ENCODE measurements around the gene KCNQ1. TPM values are rescaled to one million over a fixed set of nuclear protein-coding genes. Genes with fewer than 3 reads are reported as not detected.
A peak's percentile ranks its signal among the peaks of the same experiment; 100 is the strongest.

The KCNQ1 gene
- total RNA-seq, 1 donor from 2014 or later: 4.8 TPM

DNA sequence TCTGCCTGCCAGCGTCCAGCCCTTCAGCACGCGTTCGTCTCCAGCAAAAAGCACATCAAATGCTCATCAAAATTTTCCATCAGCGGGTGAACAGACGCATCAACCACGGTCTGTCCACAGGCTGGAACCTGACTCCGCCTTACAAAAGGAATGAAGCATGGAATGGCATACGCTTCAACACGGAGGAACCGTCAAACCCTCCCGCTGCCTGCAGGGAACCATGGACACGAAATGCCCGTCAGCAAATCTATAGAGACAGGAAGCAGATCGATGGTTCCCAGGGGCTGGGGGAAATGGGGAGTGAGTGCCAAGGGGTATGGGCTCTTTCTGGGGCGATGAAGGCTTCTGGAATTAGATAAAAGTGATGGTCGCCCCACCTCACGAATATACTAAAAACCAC is 28.0 kb upstream of the KCNQ1 start:
- no peak for DNase-seq (ENCODE audit: extremely low spot score, unreplicated experiment)
- H3K27me3 Mint-ChIP-seq: no peaks in the 10 kb centered on the region
- H3K4me3 Mint-ChIP-seq: no peak overlapping the region
- H3K9me3 Mint-ChIP-seq: no peaks in the 10 kb centered on the region
- H3K4me1 Mint-ChIP-seq (ENCODE audit: unreplicated experiment): no peaks in the 10 kb centered on the region
- H3K36me3 Mint-ChIP-seq: no peaks in the 10 kb centered on the region
- H3K27ac Mint-ChIP-seq: no peak overlapping the region
- TF ChIP-seq, protein P1, sequence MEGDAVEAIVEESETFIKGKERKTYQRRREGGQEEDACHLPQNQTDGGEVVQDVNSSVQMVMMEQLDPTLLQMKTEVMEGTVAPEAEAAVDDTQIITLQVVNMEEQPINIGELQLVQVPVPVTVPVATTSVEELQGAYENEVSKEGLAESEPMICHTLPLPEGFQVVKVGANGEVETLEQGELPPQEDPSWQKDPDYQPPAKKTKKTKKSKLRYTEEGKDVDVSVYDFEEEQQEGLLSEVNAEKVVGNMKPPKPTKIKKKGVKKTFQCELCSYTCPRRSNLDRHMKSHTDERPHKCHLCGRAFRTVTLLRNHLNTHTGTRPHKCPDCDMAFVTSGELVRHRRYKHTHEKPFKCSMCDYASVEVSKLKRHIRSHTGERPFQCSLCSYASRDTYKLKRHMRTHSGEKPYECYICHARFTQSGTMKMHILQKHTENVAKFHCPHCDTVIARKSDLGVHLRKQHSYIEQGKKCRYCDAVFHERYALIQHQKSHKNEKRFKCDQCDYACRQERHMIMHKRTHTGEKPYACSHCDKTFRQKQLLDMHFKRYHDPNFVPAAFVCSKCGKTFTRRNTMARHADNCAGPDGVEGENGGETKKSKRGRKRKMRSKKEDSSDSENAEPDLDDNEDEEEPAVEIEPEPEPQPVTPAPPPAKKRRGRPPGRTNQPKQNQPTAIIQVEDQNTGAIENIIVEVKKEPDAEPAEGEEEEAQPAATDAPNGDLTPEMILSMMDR (conservative IDR thresholded peaks at IDR 0.05): no peak

DNA sequence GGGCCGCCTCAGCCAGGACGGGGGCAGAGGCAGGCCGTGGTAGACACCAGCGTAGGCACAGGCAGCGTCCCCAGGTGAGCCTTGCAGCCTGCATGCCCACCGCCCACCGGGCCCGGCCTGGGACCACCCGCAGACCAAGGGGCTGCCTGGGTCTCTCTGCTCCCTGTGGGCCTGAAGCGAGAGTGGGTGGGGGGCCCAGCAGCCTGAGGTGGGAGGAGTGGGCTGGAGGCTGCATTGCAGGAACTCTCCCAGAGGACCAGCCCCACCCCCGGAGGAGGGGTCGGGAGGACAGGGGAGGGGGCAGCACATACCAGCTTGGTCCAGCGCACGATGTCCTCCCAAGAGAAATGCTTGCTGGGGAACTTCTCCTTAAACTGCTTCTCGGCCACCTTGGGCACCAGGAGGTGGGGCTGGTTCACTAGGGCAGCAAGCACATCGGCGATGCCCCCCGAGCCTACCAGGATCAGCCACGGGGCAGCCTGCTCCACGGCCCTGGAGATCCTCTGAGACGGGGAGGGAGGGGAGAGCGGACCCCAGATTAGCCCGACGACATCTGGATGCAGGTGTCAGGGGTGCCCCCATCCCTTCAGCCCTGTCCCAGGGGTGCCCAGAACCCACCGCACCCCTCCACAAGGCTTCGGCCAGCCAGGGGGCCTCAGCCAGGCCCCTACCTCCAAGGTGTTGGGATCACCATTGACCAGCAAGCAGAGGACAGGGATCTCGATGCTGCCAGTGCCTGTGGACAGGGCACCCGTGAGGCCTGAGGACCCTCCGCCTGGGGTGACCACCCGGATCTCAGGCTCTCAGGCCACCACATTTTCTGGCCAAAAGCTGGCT is 26.7 kb upstream of the KCNQ1 start:
- no peak overlapping the region for H3K27ac Mint-ChIP-seq
- no peaks in the 10 kb centered on the region for H3K9me3 Mint-ChIP-seq
- H3K27me3 Mint-ChIP-seq: no peaks in the 10 kb centered on the region
- H3K36me3 Mint-ChIP-seq: no peaks in the 10 kb centered on the region
- H3K4me3 Mint-ChIP-seq: no peak overlapping the region
- TF ChIP-seq, protein P1 (conservative IDR thresholded peaks at IDR 0.05): no peak
- no peaks in the 10 kb centered on the region for H3K4me1 Mint-ChIP-seq (ENCODE audit: unreplicated experiment)
- DNase-seq (ENCODE audit: extremely low spot score, unreplicated experiment): no peak

DNA sequence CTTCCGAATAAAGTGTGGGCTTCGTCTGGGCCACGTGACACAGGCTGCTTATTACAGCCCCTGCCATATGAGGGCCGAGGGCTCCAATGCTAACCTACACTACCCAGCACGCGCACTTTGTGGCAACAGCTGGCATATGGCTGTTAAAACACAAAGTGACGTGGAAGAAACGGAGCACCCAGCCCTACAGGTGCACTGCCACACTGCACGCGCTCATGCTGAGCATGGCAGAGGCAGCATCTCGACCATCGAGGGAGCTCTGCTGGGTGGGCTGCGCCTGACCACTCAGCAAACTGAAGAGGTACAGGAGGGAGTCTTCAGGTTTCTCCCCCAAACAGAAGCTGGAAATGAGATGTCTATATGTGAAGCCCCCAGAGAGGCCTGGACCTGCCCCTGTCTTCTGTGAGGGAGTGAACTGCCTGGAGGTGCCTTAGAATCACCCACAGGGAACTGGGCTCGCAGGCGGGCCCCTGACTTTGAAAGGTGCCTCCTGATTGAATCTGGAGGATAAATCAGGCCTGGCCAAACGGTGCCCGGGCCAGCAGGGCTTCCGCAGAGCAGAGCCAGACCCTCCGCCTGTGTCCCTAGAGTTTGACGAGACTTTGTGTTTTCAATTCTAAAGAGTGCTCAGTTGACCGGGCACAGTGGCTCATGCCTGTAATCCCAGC is 26.0 kb upstream of the KCNQ1 start:
- no peaks in the 10 kb centered on the region for H3K36me3 Mint-ChIP-seq
- H3K4me1 Mint-ChIP-seq (ENCODE audit: unreplicated experiment): no peaks in the 10 kb centered on the region
- no peak for DNase-seq (ENCODE audit: extremely low spot score, unreplicated experiment)
- TF ChIP-seq, protein P1 (conservative IDR thresholded peaks at IDR 0.05): no peak
- no peaks in the 10 kb centered on the region for H3K9me3 Mint-ChIP-seq
- H3K4me3 Mint-ChIP-seq: no peak overlapping the region
- H3K27ac Mint-ChIP-seq: no peak overlapping the region
- no peaks in the 10 kb centered on the region for H3K27me3 Mint-ChIP-seq

DNA sequence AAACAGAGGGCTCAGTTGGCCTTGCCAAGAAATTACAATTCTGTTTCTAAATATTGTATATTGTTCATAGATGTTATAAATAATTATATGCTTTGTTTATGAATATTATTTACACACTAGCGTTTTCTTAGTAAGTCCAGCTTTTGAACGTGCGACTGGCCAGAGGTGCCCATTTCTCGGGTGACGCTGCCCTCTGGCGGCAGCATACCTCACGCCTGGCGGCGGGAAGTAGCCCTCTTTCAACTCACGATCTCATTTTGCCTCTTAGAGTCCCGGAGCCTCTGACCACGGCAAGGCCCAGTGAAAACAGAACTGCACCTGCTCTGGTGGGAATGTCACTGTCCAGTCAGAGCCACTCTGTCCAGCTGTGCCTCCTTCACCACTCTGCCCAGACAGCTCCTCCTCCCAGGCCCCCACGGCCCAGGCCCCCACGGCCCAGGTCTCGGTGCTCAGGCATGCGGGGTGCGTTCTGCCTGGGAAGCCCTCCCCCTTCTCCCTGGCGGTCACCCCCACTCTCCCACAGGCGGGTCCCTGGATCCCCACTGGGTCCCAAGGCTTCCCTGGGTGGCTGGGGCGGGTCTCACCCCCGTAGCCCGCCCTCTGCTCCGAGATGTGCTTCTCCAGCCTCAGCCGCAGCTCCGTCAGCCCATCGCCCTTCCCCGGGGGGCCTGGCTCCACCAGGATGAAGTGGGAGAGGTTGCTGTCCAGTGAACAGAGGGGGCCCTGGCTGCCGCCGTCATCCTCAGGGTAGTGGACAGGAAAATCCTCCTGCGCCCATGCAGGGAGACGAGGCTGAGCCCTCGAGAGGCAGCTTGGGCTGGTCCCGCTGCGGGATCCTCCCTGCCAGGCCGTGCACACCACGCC is 24.9 kb upstream of the KCNQ1 start:
- no peaks in the 10 kb centered on the region for H3K9me3 Mint-ChIP-seq
- DNase-seq (ENCODE audit: extremely low spot score, unreplicated experiment): no peak
- no peaks in the 10 kb centered on the region for H3K27me3 Mint-ChIP-seq
- H3K36me3 Mint-ChIP-seq: no peaks in the 10 kb centered on the region
- TF ChIP-seq, protein P1 (conservative IDR thresholded peaks at IDR 0.05): peak; percentile 92
- H3K27ac Mint-ChIP-seq: no peak overlapping the region
- no peak overlapping the region for H3K4me3 Mint-ChIP-seq
- H3K4me1 Mint-ChIP-seq (ENCODE audit: unreplicated experiment): no peaks in the 10 kb centered on the region

DNA sequence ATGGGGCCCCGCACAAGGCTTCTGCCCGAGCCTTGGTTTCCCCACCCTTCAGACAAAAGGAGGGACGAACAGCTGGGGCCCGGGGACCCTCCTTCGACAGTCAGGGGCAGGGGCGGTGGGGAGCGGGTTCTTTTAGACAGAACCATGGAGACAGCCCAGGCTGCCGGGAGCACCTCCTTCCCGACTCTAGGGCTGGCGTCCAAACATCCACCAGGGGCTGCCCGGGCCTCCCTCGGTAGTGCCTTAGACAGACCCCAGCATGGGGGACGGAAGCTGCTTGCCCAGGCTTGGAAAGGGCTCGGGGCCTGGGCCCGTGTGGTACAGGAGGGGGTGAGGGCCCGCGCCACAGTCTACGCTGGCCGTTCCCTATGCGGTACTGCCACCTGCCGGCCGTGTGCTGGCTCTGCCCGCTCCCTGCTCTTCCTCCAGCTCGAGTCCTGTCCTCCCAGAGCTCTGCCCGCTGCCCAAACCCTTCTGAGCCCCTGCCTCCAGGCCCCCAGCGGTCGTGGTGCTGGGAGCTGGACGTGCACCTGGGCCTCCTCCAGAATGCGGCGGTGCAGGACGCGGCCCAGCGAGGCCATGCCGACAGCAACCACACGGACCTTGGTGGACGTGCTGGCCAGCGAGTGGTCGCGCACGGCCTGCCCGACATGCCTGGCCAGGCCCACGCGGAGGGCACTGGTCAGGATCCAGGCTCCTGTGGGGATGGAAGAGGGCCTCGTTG is 24.1 kb upstream of the KCNQ1 start:
- no peaks in the 10 kb centered on the region for H3K9me3 Mint-ChIP-seq
- DNase-seq (ENCODE audit: extremely low spot score, unreplicated experiment): peak; percentile 85
- H3K4me3 Mint-ChIP-seq: no peak overlapping the region
- H3K27ac Mint-ChIP-seq: no peak overlapping the region
- no peaks in the 10 kb centered on the region for H3K36me3 Mint-ChIP-seq
- no peaks in the 10 kb centered on the region for H3K4me1 Mint-ChIP-seq (ENCODE audit: unreplicated experiment)
- no peaks in the 10 kb centered on the region for H3K27me3 Mint-ChIP-seq
- TF ChIP-seq, protein P1 (conservative IDR thresholded peaks at IDR 0.05): peak; percentile 95

Data from type B pancreatic cell (in vitro differentiated cells).